Neural progenitor cell (in vitro differentiated cells): ENCODE results near the gene KRT25.

Experiments
- CTCF ChIP-seq: fragments of 200-600 bp; sonication (generic); IDR thresholded peaks from 2 replicates; pipeline ENCODE4 v1.5.1; 2017; ENCODE audit warnings: antibody characterized with exemption, mild to moderate bottlenecking
- EZH2 ChIP-seq: fragments of 200-600 bp; sonication (generic); IDR thresholded peaks from 2 replicates; pipeline ENCODE4 v1.6.1; 2017; ENCODE audit warnings: antibody characterized with exemption, mild to moderate bottlenecking, moderate library complexity
- EZH2phosphoT487 ChIP-seq: fragments of 200-600 bp; sonication (generic); IDR thresholded peaks from 2 replicates; pipeline ENCODE4 v1.6.1; 2017; ENCODE audit warnings: antibody characterized with exemption

- TF ChIP-seq EZH2phosphoT487 (no peak), EZH2 (no peak), CTCF (no peak)
Measured at GRCh38 chr17:40763752-40764151, 8.6 kb upstream of the KRT25 start.
